Amniotic stem cell (primary cell): ENCODE data around the gene FGFR2.

Source experiments
- DNase-seq: peaks from one replicate; lab custom pipeline; 2025; lab: John Stamatoyannopoulos, UW

The FGFR2 gene

GRCh38 chr10:121598263-121599249, at the start of gene FGFR2:
TSS of gene FGFR2 (minus strand) at chr10:121598444. CDS start at chr10:121593817, 4,627 bp downstream.
- no peak for DNase-seq

DNA sequence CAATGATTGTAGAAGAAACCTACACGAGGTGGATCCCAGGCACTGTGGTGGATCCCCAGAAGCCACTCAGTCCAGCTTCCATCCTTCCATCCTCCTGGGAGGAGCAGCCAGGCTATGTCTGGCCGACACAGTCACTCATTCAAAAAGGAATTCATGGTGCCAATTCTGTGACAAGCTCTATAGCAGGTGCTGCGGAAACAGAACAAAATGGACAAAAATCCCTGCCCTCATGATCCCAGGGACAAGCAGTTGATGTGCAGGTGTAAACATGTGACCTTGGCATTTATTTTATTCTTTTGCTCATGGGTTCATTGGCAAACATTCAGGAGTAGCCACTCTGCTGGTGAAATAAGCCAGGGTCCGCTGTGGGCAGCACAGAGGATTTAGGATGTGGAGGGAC, 49.2 kb upstream of the FGFR2 start:
- DNase-seq = no peak

- DNase-seq = no peak
Observed at GRCh38 chr10:121645696-121646095, 47.5 kb upstream of the FGFR2 start.

DNA sequence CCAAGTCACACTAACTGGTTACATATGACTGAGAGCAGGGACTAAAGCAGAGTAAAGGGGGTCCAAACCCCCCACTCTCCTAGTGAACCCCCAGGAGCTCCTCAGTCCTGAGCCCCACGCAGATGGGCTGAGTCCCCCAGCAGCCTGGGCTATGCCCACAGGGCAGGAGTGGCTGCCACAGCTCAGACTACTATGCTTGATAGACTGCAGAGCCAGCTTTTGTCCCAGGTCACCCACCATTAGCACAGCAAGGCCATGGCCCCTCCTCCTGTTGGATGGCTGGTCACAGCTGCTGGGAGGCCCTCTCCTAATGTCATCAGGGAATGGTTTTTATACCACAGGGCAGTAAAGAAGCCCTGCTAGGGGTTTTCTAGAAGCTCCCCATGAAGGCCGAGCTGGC, 46.3 kb upstream of the FGFR2 start:
- no peak for DNase-seq

DNA sequence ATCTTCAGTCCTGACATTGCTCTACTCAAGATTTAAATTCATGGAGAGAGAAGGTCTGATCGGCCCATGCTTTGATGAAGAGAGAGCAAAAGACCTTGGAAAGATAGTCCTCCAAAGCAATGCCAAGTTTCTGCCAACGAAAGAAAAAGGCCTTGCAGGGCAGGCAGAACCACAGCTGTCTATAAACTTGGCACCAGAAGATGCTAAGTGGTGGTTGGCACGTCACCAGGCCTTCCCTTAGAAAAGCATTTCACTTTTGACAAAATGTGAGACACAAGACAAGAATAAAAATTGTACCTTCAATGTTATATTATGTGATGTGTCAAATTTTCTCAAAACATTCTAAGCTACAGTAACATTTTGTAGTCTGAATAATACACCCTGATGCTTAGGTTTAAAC, 42.0 kb upstream of the FGFR2 start:
- no peak for DNase-seq

DNA sequence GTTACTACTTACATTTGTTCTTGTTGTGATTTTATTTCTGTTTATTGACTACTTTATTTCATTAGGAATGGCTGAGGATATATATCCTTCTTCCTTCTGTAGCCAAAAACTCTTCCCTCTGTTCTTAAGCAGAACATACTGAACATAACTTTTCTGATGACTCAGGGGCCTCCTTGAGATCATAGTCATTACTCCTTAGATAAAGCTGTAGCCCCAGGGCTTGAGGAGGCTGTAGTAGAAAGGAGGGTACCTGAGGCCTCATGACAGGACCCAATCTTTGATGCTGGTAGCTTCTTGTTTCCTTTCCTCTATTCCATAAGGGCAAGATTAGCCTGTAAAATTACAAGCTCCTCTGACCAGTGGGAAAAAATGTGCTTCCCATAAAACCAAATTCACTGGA, 41.2 kb upstream of the FGFR2 start:
- no peak for DNase-seq

DNA sequence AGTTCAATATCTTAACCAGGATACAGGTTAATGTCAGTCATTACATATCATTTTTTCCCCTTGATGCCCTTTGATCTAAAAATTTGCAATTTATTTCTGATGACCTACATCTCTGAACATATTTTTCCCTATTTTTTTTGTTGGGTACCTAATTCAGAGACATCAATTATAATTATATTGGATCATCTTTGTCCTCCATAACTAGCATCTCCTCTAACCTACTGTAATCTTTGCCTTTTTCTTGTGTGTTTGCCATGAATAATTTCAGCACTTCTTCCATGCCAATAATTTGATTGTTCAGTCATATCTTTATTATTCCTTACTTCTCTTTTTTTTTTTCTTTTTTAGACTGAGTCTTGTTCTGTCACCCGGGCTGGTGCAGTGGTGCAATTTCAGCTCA, 39.2 kb upstream of the FGFR2 start:
- no peak for DNase-seq

DNA sequence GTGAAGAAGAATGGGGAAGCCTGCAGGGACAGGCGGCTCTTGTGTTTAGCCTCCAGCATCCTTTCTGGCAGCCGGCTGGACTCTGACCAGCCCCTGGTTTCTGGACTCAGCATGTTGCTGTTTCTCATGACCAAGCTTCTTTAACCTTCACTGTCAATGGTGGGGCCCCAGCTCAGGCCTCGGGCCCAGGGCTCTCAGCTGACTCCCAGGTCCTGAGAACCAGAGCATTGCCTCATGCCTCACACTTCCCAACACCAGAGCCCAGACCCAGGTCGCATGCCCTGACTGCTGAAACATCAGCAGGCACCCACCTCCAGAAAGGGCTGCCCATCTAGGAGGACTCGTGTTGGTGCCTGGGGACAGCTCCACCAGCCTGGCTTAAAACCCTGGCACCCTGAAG, 34.8 kb upstream of the FGFR2 start:
- DNase-seq = no peak

DNA sequence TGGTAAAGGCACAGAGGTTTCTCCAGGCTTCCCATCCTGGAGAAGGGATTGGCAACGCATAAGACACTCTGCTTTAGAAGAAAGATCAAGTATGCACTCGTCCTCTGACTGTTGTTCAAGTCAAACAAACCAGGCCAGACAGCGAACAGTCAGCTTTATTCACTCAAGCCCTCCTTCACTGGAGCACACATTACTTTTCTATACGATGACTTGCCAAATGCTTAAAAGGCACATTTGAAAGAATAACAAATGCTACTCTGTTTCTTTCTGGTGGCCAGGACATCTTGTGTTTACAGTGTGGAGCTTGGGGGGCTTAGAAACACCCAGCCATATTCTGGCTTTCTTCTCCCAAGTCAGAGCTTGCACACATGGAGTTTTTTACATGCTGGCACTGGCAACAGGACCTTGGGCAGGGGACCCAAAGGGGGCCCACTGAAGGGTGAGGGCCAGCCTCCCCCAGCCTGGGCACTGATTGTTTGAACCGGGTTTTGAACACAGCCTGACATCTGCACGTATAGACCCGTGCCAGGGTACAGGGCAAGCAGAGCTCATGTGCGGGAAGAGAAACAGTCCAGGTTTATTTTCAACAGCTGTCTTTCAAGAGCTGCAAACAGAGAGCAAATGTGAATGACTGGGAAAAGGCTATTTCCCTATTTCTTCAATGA, 33.3 kb upstream of the FGFR2 start:
- DNase-seq = no peak

DNA sequence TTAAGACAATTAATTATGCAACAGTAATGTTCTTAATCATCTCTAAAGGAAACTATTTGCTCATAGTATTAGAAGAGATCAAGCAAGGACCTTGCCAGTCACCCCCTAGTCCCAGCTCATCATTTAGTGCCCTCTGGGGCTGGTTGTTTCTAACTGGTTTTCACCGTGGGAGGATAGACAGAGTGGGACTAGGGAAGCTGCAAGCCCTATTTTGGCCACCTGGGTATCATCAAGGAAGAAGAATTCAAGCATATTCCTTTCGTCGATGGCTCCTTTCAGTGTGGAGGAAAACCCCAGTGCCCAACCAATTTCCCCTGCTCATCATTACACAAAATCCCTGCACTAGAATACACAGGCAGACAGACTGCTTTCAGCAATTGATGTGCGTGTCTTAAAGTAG, 30.6 kb upstream of the FGFR2 start:
- no peak for DNase-seq

DNA sequence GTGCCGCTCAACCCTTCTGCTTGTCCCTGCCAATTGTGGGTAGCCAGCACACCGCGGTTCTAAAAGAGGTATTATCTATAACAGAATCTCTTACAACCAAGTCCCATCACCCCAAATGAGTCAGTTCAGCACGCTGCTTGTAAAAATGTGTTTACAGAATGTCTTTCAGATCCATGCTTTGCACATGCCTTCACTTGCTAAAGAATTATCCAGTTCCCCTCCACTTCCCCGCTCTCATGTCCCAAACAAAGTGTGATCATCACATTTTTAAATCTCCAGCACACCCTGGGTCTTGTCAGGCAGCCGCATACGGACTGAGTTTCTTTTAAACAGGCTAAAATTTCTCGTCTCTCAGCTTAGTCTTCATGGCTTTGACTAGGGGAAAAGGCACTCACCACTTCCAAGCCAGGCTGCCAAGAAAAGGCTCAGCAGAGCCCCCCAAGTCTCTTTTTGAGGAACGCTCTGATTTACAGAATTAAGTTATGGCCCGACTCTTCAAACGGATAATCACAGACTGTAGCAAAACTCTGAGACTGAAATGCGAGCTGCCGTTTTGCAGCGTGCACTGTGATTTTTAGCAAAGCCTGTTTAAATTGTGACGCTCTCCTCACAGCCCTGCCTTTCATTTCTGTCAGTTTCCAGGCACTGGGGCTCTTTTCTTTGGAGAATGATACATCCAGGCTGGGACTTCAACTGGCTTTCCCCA, 29.8 kb upstream of the FGFR2 start:
- no peak for DNase-seq

DNA sequence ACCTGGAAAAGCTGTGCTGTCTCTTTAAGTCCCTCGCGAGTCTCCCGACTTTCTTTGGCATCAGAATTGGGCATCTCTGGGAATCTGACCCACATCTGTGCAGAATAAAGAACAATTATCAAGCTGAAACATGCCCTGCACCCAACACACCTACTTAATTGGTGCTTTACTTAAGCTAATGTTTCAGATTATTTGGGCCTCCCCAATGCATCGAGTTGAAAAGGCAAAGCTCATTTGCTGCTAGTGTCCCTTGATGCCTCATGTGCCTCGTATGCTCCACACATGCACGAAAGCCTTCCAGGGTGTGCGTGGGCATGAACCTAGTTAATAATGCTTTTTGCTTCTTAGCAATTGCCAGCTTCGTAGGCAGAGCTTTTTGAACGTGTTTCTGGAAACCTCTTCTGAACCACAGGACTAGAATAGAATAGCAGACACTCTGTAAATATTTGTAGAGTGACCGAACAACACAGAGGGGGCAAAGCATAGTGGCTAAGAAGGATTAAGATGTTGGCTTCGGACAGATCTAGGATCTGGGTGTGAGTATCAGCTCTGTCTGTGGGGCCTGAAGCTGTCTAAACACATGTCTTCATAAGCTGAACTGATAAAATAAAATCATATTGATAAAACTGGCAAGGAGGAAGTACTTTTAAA, 26.7 kb upstream of the FGFR2 start:
- no peak for DNase-seq

- no peak for DNase-seq
Observed at GRCh38 chr10:121618906-121619305, 20.7 kb upstream of the FGFR2 start.

DNA sequence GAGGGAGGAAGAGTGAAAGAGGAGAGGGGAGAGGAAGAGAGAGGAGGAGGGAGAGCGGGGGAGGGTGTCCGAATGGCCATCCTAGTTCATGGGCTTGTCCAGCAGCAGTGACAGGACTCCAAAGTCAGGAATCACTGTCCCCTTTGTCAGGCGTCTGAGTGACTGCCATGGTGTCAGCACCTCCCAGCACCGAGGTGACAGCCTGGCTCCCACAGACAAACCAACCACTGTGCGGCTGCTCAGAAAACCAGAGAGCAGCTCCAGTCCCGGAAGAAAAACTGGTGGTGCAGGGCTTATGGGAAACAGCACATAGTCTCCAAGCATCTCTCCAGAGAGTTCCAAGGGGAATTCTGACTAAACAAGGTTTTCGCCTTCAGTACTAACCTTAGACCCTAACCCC, 18.9 kb upstream of the FGFR2 start:
- DNase-seq = no peak

GRCh38 chr10:121616291-121616690, 18.0 kb upstream of the FGFR2 start:
- no peak for DNase-seq

DNA sequence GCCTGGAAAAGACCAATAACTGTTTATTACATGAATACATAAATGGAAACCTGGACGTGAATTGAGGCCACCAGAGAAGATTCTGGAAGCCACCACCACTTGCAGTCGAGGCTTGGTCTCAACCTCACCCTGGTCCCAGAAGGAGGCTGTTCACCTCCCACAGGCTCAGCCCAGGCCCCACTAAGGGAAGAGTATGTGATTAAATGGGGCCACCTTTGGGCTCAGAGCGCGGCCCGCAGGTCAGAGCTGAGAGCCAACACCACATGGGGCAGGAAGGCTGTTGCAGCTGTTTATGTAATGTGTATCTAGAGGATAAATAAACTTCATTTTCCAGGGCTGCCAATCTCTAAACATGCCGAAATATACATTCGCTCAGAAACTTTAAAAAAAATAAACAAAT, 17.6 kb upstream of the FGFR2 start:
- DNase-seq = no peak

- no peak for DNase-seq
Observed at GRCh38 chr10:121615435-121615793, 17.2 kb upstream of the FGFR2 start.

GRCh38 chr10:121614613-121615434, 16.6 kb upstream of the FGFR2 start:
- no peak for DNase-seq

DNA sequence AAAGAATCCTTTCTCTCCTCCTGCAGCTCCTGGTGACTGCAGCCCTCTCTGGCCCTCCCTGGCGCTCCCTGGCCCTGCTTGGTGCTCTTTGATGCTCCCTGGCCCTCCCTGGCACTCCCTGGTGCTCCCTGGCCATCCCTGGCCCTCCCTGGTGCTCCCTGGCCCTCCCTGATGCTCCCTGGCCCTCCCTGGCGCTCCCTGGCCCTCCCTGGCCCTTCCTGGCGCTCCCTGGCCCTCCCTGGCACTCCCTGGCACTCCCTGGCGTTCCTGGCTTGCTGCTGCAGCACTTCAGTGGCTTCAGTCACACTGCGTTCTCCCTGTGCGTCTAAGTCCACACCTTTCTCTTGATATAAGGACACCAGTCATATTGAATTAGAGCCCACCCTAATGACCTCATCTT, 15.2 kb upstream of the FGFR2 start:
- DNase-seq = no peak

GRCh38 chr10:121611393-121612159, 13.3 kb upstream of the FGFR2 start:
- no peak for DNase-seq
